GM12878 (cell line): ENCODE data around the gene LRRN2. TPM values are rescaled to one million over a fixed set of nuclear protein-coding genes. Genes with fewer than 3 reads are reported as not detected.

Experiments used
- ATAC-seq: fragments of 200-7000 bp; cut with Tn5 transposase; 3 replicates; pipeline ENCODE4 v1.9.1; 2020; ENCODE audit warnings: mild to moderate bottlenecking, moderate library complexity
- BruUV-seq: library from RNA; stranded (reverse); fragments of 400-500 nt; replicated peaks from 2 replicates; lab custom pipeline; 2021; lab: Mats Ljungman, UMichigan
- CTCF ChIA-PET: fragments of 300-600 bp; sonication (Branson Sonifier 250); formaldehyde crosslinking; extraction: SDS; loops from one replicate; lab custom pipeline; 2021; ENCODE audit warnings: inconsistent platforms; lab: Yijun Ruan, JAX
- POLR2A ChIA-PET: fragments of 350-600 bp; formaldehyde crosslinking; extraction: SDS; loops from one replicate; lab custom pipeline; 2021; ENCODE audit warnings: inconsistent platforms; lab: Charles Lee
- RAD21 ChIA-PET: fragments of 300-600 bp; sonication (Branson Sonifier 250); formaldehyde crosslinking; loops from one replicate; lab custom pipeline; 2023; ENCODE audit warnings: antibody characterized with exemption; ENCODE audit not compliant: unreplicated experiment; lab: Charles Lee
- SMC1A ChIA-PET: fragments of 300-600 bp; sonication (Branson Sonifier 250); formaldehyde crosslinking; loops from one replicate; lab custom pipeline; 2023; ENCODE audit not compliant: unreplicated experiment, uncharacterized antibody; lab: Charles Lee
- DNase-seq: peaks from one replicate; pipeline ENCODE4 v3.0.0-alpha.2; 2011; ENCODE audit warnings: low read depth, low spot score
- FAIRE-seq: peaks from 3 replicates; lab custom pipeline; 2011; peaks lifted over from hg19 to GRCh38; lab: Jason Lieb, UNC
- H2AFZ ChIP-seq: 2 replicates; pipeline ENCODE4 v1.6.0; 2011; ENCODE audit warnings: low read depth, low read length, control low read depth; ENCODE audit not compliant: control insufficient read depth
- H3K27ac ChIP-seq: 2 replicates; pipeline ENCODE4 v1.5.1; 2011; ENCODE audit warnings: control low read depth; ENCODE audit not compliant: control insufficient read depth, insufficient read depth
- H3K27me3 ChIP-seq, 2 experiments: replicated peaks in 1 of 2; 2 replicates each; pipeline versions ENCODE4 v1.6.0 to v1.6.1; 2011; ENCODE audit warnings: low read length in 1 of 2; ENCODE audit not compliant: control insufficient read depth in 2 of 2, insufficient read depth in 2 of 2
- H3K36me3 ChIP-seq, 2 experiments: 2 replicates each; pipeline ENCODE4 v1.5.1; 2011; ENCODE audit warnings: low read length in 1 of 2; ENCODE audit not compliant: control insufficient read depth in 2 of 2, insufficient read depth in 2 of 2
- H3K4me1 ChIP-seq: 2 replicates; pipeline ENCODE4 v1.6.1; 2011; ENCODE audit warnings: mild to moderate bottlenecking, low read length, moderate library complexity, mixed read lengths; ENCODE audit not compliant: control insufficient read depth, insufficient read depth
- H3K4me2 ChIP-seq: 2 replicates; pipeline ENCODE4 v1.6.0; 2011; ENCODE audit warnings: control low read depth; ENCODE audit not compliant: control insufficient read depth, insufficient read depth
- H3K4me3 ChIP-seq: fragments of 200-600 bp; sonication (generic); 2 replicates; pipeline ENCODE4 v1.5.1; 2016
- H3K79me2 ChIP-seq: 2 replicates; pipeline ENCODE4 v1.6.0; 2011; ENCODE audit warnings: low read length; ENCODE audit not compliant: control insufficient read depth, insufficient read depth
- H3K9ac ChIP-seq: 2 replicates; pipeline ENCODE4 v1.8.0; 2011; ENCODE audit warnings: low read length, control low read depth, mixed read lengths; ENCODE audit not compliant: control insufficient read depth, insufficient read depth
- H3K9me3 ChIP-seq: replicated peaks from 3 replicates; pipeline ENCODE4 v1.5.1; 2011; ENCODE audit warnings: mild to moderate bottlenecking, low read length; ENCODE audit not compliant: control insufficient read depth, insufficient read depth
- H4K20me1 ChIP-seq: 2 replicates; pipeline ENCODE4 v1.6.0; 2011; ENCODE audit not compliant: control insufficient read depth, insufficient read depth
- ASH2L ChIP-seq: fragments of 300-600, 200-600 bp; sonication (generic); IDR thresholded peaks from 2 replicates; pipeline ENCODE4 v1.6.1; 2017; ENCODE audit warnings: low read depth, mild to moderate bottlenecking, borderline replicate concordance
- ATF3 ChIP-seq: IDR thresholded peaks from 2 replicates; pipeline ENCODE4 v1.6.1; 2011; ENCODE audit warnings: low read depth, mild to moderate bottlenecking, low read length, moderate library complexity, borderline replicate concordance; ENCODE audit errors: extremely low read depth
- ATF7 ChIP-seq: fragments of 450-650 bp; IDR thresholded peaks from 2 replicates; pipeline ENCODE4 v1.6.1; 2016; ENCODE audit warnings: low read depth, mild to moderate bottlenecking
- CBFB ChIP-seq: IDR thresholded peaks from 2 replicates; pipeline ENCODE4 v1.6.1; 2016; ENCODE audit warnings: antibody characterized with exemption, low read depth
- CHD1 ChIP-seq: IDR thresholded peaks from 2 replicates; pipeline ENCODE4 v1.6.1; 2012; ENCODE audit warnings: low read depth, low read length, improper control_type of control experiment
- CREM ChIP-seq: IDR thresholded peaks from 2 replicates; pipeline ENCODE4 v1.6.1; 2014; ENCODE audit warnings: antibody characterized with exemption, low read depth
- FOXK2 ChIP-seq: fragments of 450-650 bp; IDR thresholded peaks from 2 replicates; pipeline ENCODE4 v1.6.1; 2017; ENCODE audit warnings: mild to moderate bottlenecking, moderate library complexity
- GABPA ChIP-seq: IDR thresholded peaks from 2 replicates; pipeline ENCODE4 v1.6.1; 2014; ENCODE audit warnings: antibody characterized with exemption, low read depth, mild to moderate bottlenecking, inconsistent platforms
- IKZF1 ChIP-seq: fragments of 450-650 bp; conservative IDR thresholded peaks from 2 replicates; pipeline ENCODE4 v1.6.1; 2017; ENCODE audit warnings: antibody characterized with exemption, mild to moderate bottlenecking
- JUND ChIP-seq: IDR thresholded peaks from 2 replicates; pipeline ENCODE4 v1.6.1; 2012; ENCODE audit warnings: low read depth, mild to moderate bottlenecking, low read length, improper control_type of control experiment, moderate library complexity
- MYB ChIP-seq: fragments of 150-350 bp; IDR thresholded peaks from 2 replicates; pipeline ENCODE4 v1.6.1; 2014; ENCODE audit warnings: mild to moderate bottlenecking, low read depth, low read length, borderline replicate concordance
- NR2F1 ChIP-seq: fragments of 450-650 bp; conservative IDR thresholded peaks from 2 replicates; pipeline ENCODE4 v1.6.1; 2017; ENCODE audit warnings: mild to moderate bottlenecking
- PBX3 ChIP-seq: IDR thresholded peaks from 2 replicates; pipeline ENCODE4 v1.6.1; 2011; ENCODE audit warnings: mild to moderate bottlenecking, low read depth, low read length, moderate library complexity; ENCODE audit not compliant: insufficient replicate concordance
- PML ChIP-seq: IDR thresholded peaks from 2 replicates; pipeline ENCODE4 v1.6.1; 2012; ENCODE audit warnings: low read length, inconsistent platforms
- POLR2A ChIP-seq: IDR thresholded peaks from 2 replicates; pipeline ENCODE4 v1.6.1; 2011; ENCODE audit warnings: low read depth, mild to moderate bottlenecking, low read length
- POLR2AphosphoS2 ChIP-seq: IDR thresholded peaks from 2 replicates; pipeline ENCODE4 v1.6.1; 2011; ENCODE audit warnings: low read depth, mild to moderate bottlenecking, low read length, improper control_type of control experiment, moderate library complexity
- RB1 ChIP-seq: fragments of 450-650 bp; formaldehyde crosslinking; IDR thresholded peaks from 2 replicates; pipeline ENCODE4 v1.6.1; 2017; ENCODE audit warnings: mild to moderate bottlenecking, borderline replicate concordance
- SMARCA5 ChIP-seq: fragments of 450-650 bp; IDR thresholded peaks from 2 replicates; pipeline ENCODE4 v1.6.1; 2017; ENCODE audit warnings: mild to moderate bottlenecking
- ZBED1 ChIP-seq: IDR thresholded peaks from 2 replicates; pipeline ENCODE4 v1.6.1; 2016; ENCODE audit warnings: borderline replicate concordance
- WGBS: methylation state at CpG from one replicate; pipeline ENCODE4 v1.1.6; 2016; ENCODE audit warnings: low lambda C conversion rate; ENCODE audit not compliant: insufficient replicate concordance, insufficient coverage; ENCODE audit errors: missing lambda C conversion rate; 5-methylcytosine and 5-hydroxymethylcytosine counted together
- in situ Hi-C: fragments of 300-500 bp; cut with MboI; formaldehyde crosslinking; loops from 9 replicates; pipeline ENCODE4 v1.14.3; 2018; ENCODE audit warnings: mixed read lengths
- intact Hi-C: fragments of 100-400 bp; cut with micrococcal nuclease; formaldehyde crosslinking; loops from one replicate; pipeline ENCODE4 v1.14.2; 2022; ENCODE audit not compliant: unreplicated experiment
- polyA plus RNA-seq, 11 experiments: library from polyadenylated mRNA; depleted of rRNA in 4 of 11; unstranded in 6 of 11; stranded (reverse) in 5 of 11; fragments of >200 nt; fragmentation: Nextera tagmentation in 4 of 11; fragmentation: Illumina TruSeq in 1 of 11; extraction: Ambion mirVana in 4 of 11; extraction: Trizol in 1 of 11; gene quantifications; 1 replicate in 1 of 11; 2 replicates in 10 of 11; pipeline versions ENCODE4 v1.2.1 to v1.2.3, GENCODE V29; 2011 to 2016; ENCODE audit warnings: inconsistent platforms in 2 of 11, missing spikeins in 2 of 11, low read depth in 1 of 11
- total RNA-seq, 4 experiments: library from RNA; depleted of rRNA in 3 of 4; stranded (reverse); fragments of >200 nt in 3 of 4; fragmentation: Illumina TruSeq in 1 of 4; extraction: Trizol in 1 of 4; gene quantifications; 2 replicates each; pipeline versions ENCODE4 v1.2.1 to v1.2.3, GENCODE V29; 2013 to 2021
- TF ChIP-seq, protein P1 (sequence below): fragments of 450-650 bp; conservative IDR thresholded peaks from 2 replicates; pipeline ENCODE4 v1.6.1; 2017; ENCODE audit warnings: mild to moderate bottlenecking, moderate library complexity
- TF ChIP-seq, protein P2 (sequence below): IDR thresholded peaks from 2 replicates; pipeline ENCODE4 v1.6.1; 2012; ENCODE audit warnings: low read depth, low read length, improper control_type of control experiment

Gene LRRN2
- total and polyA plus RNA-seq, 10 of the 15 experiments (the other 5 are each of a cell fraction or from before 2014, with no cell fraction given) = not detected

- no peak overlapping the region for H3K27ac ChIP-seq
Measured at GRCh38 chr1:204705493-204705811, 19.9 kb upstream of the LRRN2 start.

GRCh38 chr1:204704794-204705492 is 19.4 kb upstream of the LRRN2 start:
- POLR2A ChIA-PET = no interaction called here
- Histone ChIP-seq H3K4me2 (no peak overlapping the region), H3K4me1 (no peaks in the 10 kb centered on the region), H3K9me3 (no peaks in the 10 kb centered on the region), H2AFZ (no peak overlapping the region), H3K4me3 (no peak overlapping the region), H3K36me3 (no peaks in the 10 kb centered on the region), H3K27me3 (peaks cover 0 to 2% of the 10 kb centered on the region in 2 experiments; a peak in 1 of 4 replicates), H3K79me2 (no peaks in the 10 kb centered on the region), H3K9ac (no peak overlapping the region), H4K20me1 (no peaks in the 10 kb centered on the region), H3K27ac (no peak overlapping the region)
- ATAC-seq (no peak), DNase-seq (no peak), FAIRE-seq (no peak)
- in situ Hi-C loops = no loop called here
- BruUV-seq = no TSS peak
- CTCF ChIA-PET = interaction anchor here (0.5 to 1.9 kb wide), 5 partner anchors 41 to 678 kb away, joined by 3 to 5 read pairs (median 4); no protein-coding TSS in a partner anchor
- RAD21 ChIA-PET = no interaction called here
- intact Hi-C loops = no loop called here
- SMC1A ChIA-PET = interaction anchor here (0.8 to 2.1 kb wide), 6 partner anchors 9 to 42 kb away, joined by 3 to 5 read pairs (median 3); no protein-coding TSS in a partner anchor
- WGBS = 46% methylated on average over 4 of the region's 4 CpGs
- TF ChIP-seq ATF3 (no peak), FOXK2 (no peak), POLR2A (no peak), JUND (no peak), IKZF1 (no peak), SMARCA5 (no peak), PBX3 (no peak)
- TF ChIP-seq, protein P1, sequence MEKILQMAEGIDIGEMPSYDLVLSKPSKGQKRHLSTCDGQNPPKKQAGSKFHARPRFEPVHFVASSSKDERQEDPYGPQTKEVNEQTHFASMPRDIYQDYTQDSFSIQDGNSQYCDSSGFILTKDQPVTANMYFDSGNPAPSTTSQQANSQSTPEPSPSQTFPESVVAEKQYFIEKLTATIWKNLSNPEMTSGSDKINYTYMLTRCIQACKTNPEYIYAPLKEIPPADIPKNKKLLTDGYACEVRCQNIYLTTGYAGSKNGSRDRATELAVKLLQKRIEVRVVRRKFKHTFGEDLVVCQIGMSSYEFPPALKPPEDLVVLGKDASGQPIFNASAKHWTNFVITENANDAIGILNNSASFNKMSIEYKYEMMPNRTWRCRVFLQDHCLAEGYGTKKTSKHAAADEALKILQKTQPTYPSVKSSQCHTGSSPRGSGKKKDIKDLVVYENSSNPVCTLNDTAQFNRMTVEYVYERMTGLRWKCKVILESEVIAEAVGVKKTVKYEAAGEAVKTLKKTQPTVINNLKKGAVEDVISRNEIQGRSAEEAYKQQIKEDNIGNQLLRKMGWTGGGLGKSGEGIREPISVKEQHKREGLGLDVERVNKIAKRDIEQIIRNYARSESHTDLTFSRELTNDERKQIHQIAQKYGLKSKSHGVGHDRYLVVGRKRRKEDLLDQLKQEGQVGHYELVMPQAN = no peak

More at GRCh38 chr1:204705493-204705811, 19.9 kb upstream of the LRRN2 start:
- Histone ChIP-seq H3K4me2 (no peak overlapping the region), H3K27me3 (peaks cover 0 to 2% of the 10 kb centered on the region in 2 experiments; a peak in 1 of 4 replicates)
- no peak for TF ChIP-seq NR2F1
- TF ChIP-seq MYB = no peak
- no peak for TF ChIP-seq RB1
- TF ChIP-seq ASH2L = no peak
- no peak for TF ChIP-seq PML
- no peak for TF ChIP-seq GABPA
- TF ChIP-seq, protein P2, sequence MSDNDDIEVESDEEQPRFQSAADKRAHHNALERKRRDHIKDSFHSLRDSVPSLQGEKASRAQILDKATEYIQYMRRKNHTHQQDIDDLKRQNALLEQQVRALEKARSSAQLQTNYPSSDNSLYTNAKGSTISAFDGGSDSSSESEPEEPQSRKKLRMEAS = no peak
- TF ChIP-seq POLR2AphosphoS2 = no peak
- no peak for TF ChIP-seq CHD1
- no peak for TF ChIP-seq CREM
- TF ChIP-seq CBFB = no peak
- TF ChIP-seq IKZF1 = no peak
- no peak for TF ChIP-seq ATF7
- no peak for TF ChIP-seq ZBED1
- TF ChIP-seq, all 136 proteins: peak for 0
- Histone ChIP-seq H3K9ac (no peak overlapping the region), H3K4me3 (no peak overlapping the region), H3K79me2 (no peaks in the 10 kb centered on the region), H3K36me3 (no peaks in the 10 kb centered on the region), H3K9me3 (no peaks in the 10 kb centered on the region), H3K4me1 (no peaks in the 10 kb centered on the region), H2AFZ (no peak overlapping the region), H4K20me1 (no peaks in the 10 kb centered on the region; the same call in 1 of the 2 replicates)
- DNase-seq (no peak), ATAC-seq (no peak), FAIRE-seq (no peak)
- RAD21 ChIA-PET = no interaction called here
- no TSS peak for BruUV-seq
- in situ Hi-C loops (no loop called here), intact Hi-C loops (no loop called here)
- SMC1A ChIA-PET = interaction anchor here (1.1 to 2.1 kb wide), 5 partner anchors 8 to 41 kb away, joined by 3 to 5 read pairs (median 3); no protein-coding TSS in a partner anchor
- POLR2A ChIA-PET = no interaction called here
- WGBS = 2% methylated on average over 5 of the region's 5 CpGs
- CTCF ChIA-PET = interaction anchor here (0.5 to 1.9 kb wide), 4 partner anchors 58 to 678 kb away, joined by 3 to 5 read pairs (median 4); no protein-coding TSS in a partner anchor
